Kidney (tissue), 14 donors: Measurements from ENCODE around the gene P2RX2. TPM values are rescaled to one million over a fixed set of nuclear protein-coding genes. Genes with fewer than 3 reads are reported as not detected.

Experiments
- DNase-seq, 5 donors: peaks; one replicate each; pipeline ENCODE4 v3.0.0-alpha.2; 2013 to 2020
- FAIRE-seq: peaks from 2 replicates; lab custom pipeline; 2012; peaks lifted over from hg19 to GRCh38; lab: Jason Lieb, UNC
- H3K27ac ChIP-seq, 2 donors: one replicate each; pipeline ENCODE4 v1.7.0; 2013; ENCODE audit warnings: low read depth in 2 of 2, low read length in 2 of 2, inconsistent platforms in 1 of 2
- H3K27me3 ChIP-seq: one replicate; pipeline ENCODE4 v1.7.1; 2013; ENCODE audit warnings: low read length, inconsistent platforms; ENCODE audit not compliant: control insufficient read depth, insufficient read depth
- H3K36me3 ChIP-seq, 3 donors: one replicate each; pipeline versions ENCODE4 v1.7.0 to v1.7.1; 2013; ENCODE audit warnings: low read length in 3 of 3, control low read depth in 1 of 3, inconsistent platforms in 1 of 3; ENCODE audit not compliant: insufficient read depth in 3 of 3, control insufficient read depth in 2 of 3
- H3K4me1 ChIP-seq, 3 donors: one replicate each; pipeline versions ENCODE4 v1.7.0 to v1.7.1; 2013; ENCODE audit warnings: low read length in 3 of 3, inconsistent platforms in 1 of 3, low read depth in 1 of 3; ENCODE audit not compliant: control insufficient read depth in 2 of 3, insufficient read depth in 2 of 3
- H3K4me3 ChIP-seq, 3 donors: one replicate each; pipeline versions ENCODE4 v1.7.0 to v1.8.1; 2013; ENCODE audit warnings: low read length in 3 of 3, control low read depth in 1 of 3, inconsistent platforms in 1 of 3
- H3K9ac ChIP-seq, 3 donors: one replicate each; pipeline versions ENCODE4 v1.7.0 to v1.7.1; 2013; ENCODE audit warnings: low read length in 3 of 3, control low read depth in 1 of 3, inconsistent platforms in 1 of 3
- H3K9me3 ChIP-seq, 3 donors: one replicate each; pipeline versions ENCODE4 v1.7.0 to v1.7.1; 2013; ENCODE audit warnings: low read length in 3 of 3, control low read depth in 1 of 3, inconsistent platforms in 1 of 3; ENCODE audit not compliant: control insufficient read depth in 2 of 3, insufficient read depth in 1 of 3
- CTCF ChIP-seq: IDR thresholded peaks from 3 replicates; pipeline ENCODE4 v1.5.1; 2012; ENCODE audit warnings: mild to moderate bottlenecking, moderate library complexity, borderline replicate concordance; ENCODE audit not compliant: insufficient read depth; ENCODE audit errors: extremely low read depth
- intact Hi-C: fragments of 100-400 bp; cut with DNase I; formaldehyde crosslinking; loops from one replicate; pipeline ENCODE4 v1.11.1; 2022
- polyA plus RNA-seq: library from polyadenylated mRNA; stranded (reverse); fragments of 350-450 nt; fragmentation: Illumina TruSeq; extraction: RNeasy Lipid Tissue Mini Kit (QIAGEN cat#74804); gene quantifications from one replicate; pipeline ENCODE4 v1.2.3, GENCODE V29; 2014; ENCODE audit warnings: low read depth, low replicate concordance; ENCODE audit not compliant: insufficient read depth
- total RNA-seq: library from RNA; stranded (reverse); fragmentation: NEBNext Ultra II Directional; extraction: Animal tissue kit (Norgen Biotek cat#: 25700); gene quantifications from one replicate; pipeline ENCODE4 v1.2.1, GENCODE V29; 2021
- donor health status: control.
- donor health status: control.
- donor health status: control.
- donor health status: control.
- donor health status: control.
- donor health status: DM: yes; HTN: yes; CAD: no.
- donor health status: Normal renal cell carcinoma (clear cell type).

P2RX2 gene
- total and polyA plus RNA-seq, 2 donors from 2014 or later: 0.19 to 0.37 TPM

- Histone ChIP-seq H3K9ac (no peak overlapping the region), H3K27ac (no peak overlapping the region), H3K4me1 (no peaks in the 10 kb centered on the region), H3K9me3 (no peaks in the 10 kb centered on the region), H3K36me3 (no peaks in the 10 kb centered on the region), H3K4me3 (no peak overlapping the region), H3K27me3 (no peaks in the 10 kb centered on the region)
- FAIRE-seq (no peak), DNase-seq (no peak)
- no peak for TF ChIP-seq CTCF
- intact Hi-C loops: no loop called here
Measured at GRCh38 chr12:132587781-132588180, 30.8 kb upstream of the P2RX2 start.

GRCh38 chr12:132588319-132588718 lies 30.3 kb upstream of the P2RX2 start:
- no peak for TF ChIP-seq CTCF
- DNase-seq (no peak), FAIRE-seq (no peak)
- Histone ChIP-seq H3K4me3 (no peak overlapping the region), H3K36me3 (no peaks in the 10 kb centered on the region), H3K4me1 (peaks cover 0 to 1% (median 0%) of the 10 kb centered on the region in 3 donors), H3K9me3 (no peaks in the 10 kb centered on the region), H3K27me3 (no peaks in the 10 kb centered on the region), H3K9ac (no peak overlapping the region), H3K27ac (no peak overlapping the region)
- intact Hi-C loops: no loop called here

- intact Hi-C loops: no loop called here
- no peak overlapping the region for H3K9ac ChIP-seq
- no peak for FAIRE-seq
- TF ChIP-seq CTCF: no peak
- H3K27me3 ChIP-seq: no peaks in the 10 kb centered on the region
- H3K27ac ChIP-seq: no peak overlapping the region
- H3K4me3 ChIP-seq: no peak overlapping the region
- no peaks in the 10 kb centered on the region for H3K36me3 ChIP-seq
- no peak for DNase-seq
- H3K4me1 ChIP-seq: peaks cover 0 to 7% (median 0%) of the 10 kb centered on the region in 3 donors
- H3K9me3 ChIP-seq: no peaks in the 10 kb centered on the region
Measured at GRCh38 chr12:132588821-132589669, 29.5 kb upstream of the P2RX2 start.
